ENCODE data around the gene PRR22.
"Not testable (repeated sequence)": the region's sequence is repeated elsewhere in the genome, so short reads cannot be mapped to it uniquely, and the experiment has no call there.

PRR22 gene

DNA sequence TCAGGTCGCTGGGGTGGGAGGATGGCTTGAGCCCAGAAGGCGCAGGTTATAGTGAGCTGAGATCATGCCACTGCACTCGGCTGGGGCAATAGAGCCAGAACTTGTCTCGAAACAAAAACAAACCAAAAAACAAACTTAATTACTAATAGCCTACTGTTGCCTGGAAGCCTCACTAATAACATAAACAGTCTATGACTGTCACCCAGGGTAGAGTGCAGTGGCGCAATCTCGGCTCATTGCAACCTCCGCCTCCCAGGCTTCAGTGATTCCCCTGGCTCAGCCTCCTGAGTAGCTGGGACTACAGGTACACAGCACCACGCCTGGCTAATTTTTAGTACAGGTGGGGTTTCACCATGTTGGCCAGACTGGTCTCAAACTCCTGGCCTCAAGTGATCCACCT is 46.1 kb downstream of the PRR22 start:
- TF ChIP-seq POLR2AphosphoS5 (IDR thresholded peaks at IDR 0.05; ENCODE audit: low read depth, low read length), result no peak
- no peak for TF ChIP-seq TAF1 (IDR thresholded peaks at IDR 0.05; ENCODE audit: low read depth, low read length)
- TF ChIP-seq PAX5 (IDR thresholded peaks at IDR 0.05; ENCODE audit: insufficient read depth, low read length, severe bottlenecking), result no peak
- no peak for TF ChIP-seq SPI1 (IDR thresholded peaks at IDR 0.05; ENCODE audit: low read depth, low read length)
- TF ChIP-seq POLR2A (IDR thresholded peaks at IDR 0.05; ENCODE audit: low read depth, low read length), result no peak
- no peak for TF ChIP-seq POU2F2 (IDR thresholded peaks at IDR 0.05; ENCODE audit: low read depth, low read length)
- FAIRE-seq, result no peak
- DNase-seq (ENCODE audit: insufficient read length, low spot score), result no peak

DNA sequence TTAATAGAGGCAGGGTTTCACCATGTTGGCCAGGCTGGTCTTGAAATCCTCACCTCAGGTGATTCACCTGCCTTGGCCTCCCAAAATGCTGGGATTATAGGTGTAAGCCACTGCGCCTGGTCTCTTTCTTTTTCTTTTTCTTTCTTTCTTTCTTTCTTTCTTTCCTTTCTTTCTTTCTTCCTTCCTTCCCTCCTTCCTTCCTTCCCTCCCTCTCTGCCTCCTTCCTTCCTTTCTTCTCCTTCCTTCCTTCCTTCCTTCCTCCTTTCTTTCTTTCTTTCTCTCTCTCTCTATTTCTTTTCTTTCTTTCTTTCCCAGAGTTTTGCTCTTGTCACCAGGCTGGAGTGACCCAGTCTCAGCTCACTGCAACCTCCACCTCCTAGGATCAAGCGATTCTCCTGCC is 51.4 kb downstream of the PRR22 start:
- FAIRE-seq; DNase-seq (ENCODE audit: insufficient read length, low spot score): not testable (repeated sequence)

All from GM12891 (cell line).